Activated CD8-positive, alpha-beta memory T cell treated with anti-CD3 and anti-CD28 coated beads, Interleukin-2, amount 50 U/mL, for 1 hour (primary cell): ENCODE data around the gene ICE2.
"Not testable (repeated sequence)": the region's sequence is repeated elsewhere in the genome, so short reads cannot be mapped to it uniquely, and the experiment has no call there.

Source experiments
- DNase-seq: peaks from one replicate; pipeline ENCODE4 v3.0.0-alpha.2; 2020; ENCODE audit errors: extremely low read depth

Gene ICE2

GRCh38 chr15:60448668-60449360, 30.1 kb downstream of the ICE2 start:
- DNase-seq: no peak

- DNase-seq: no peak
Observed at GRCh38 chr15:60444289-60444912, 34.5 kb downstream of the ICE2 start.

- no peak for DNase-seq
Observed at GRCh38 chr15:60442763-60443162, 36.2 kb downstream of the ICE2 start.

GRCh38 chr15:60442031-60442650, 36.8 kb downstream of the ICE2 start:
- DNase-seq: no peak

GRCh38 chr15:60441331-60441730, 37.6 kb downstream of the ICE2 start:
- no peak for DNase-seq

- no peak for DNase-seq
Observed at GRCh38 chr15:60438646-60439045, 40.3 kb downstream of the ICE2 start.

- DNase-seq: no peak
Observed at GRCh38 chr15:60428935-60429334, 50.0 kb downstream of the ICE2 start.

GRCh38 chr15:60426870-60427508, 52.0 kb downstream of the ICE2 start:
- DNase-seq: no peak

GRCh38 chr15:60425461-60425860, 53.5 kb downstream of the ICE2 start:
- DNase-seq: no peak

- no peak for DNase-seq
Observed at GRCh38 chr15:60424006-60424405, 54.9 kb downstream of the ICE2 start.

- no peak for DNase-seq
Observed at GRCh38 chr15:60423537-60423936, 55.4 kb downstream of the ICE2 start.

- DNase-seq: no peak
Observed at GRCh38 chr15:60421544-60421943, 57.4 kb downstream of the ICE2 start.

- DNase-seq: no peak
Observed at GRCh38 chr15:60420203-60420716, 58.7 kb downstream of the ICE2 start.

- DNase-seq: no peak
Observed at GRCh38 chr15:60419753-60420152, 59.2 kb downstream of the ICE2 start.

GRCh38 chr15:60418096-60418495, 60.8 kb downstream of the ICE2 start:
- no peak for DNase-seq

- DNase-seq: no peak
Observed at GRCh38 chr15:60417112-60417511, 61.8 kb downstream of the ICE2 start.

GRCh38 chr15:60416484-60416883, 62.5 kb downstream of the ICE2 start:
- DNase-seq: no peak

- no peak for DNase-seq
Observed at GRCh38 chr15:60414016-60414682, 64.8 kb downstream of the ICE2 start.

- no peak for DNase-seq
Observed at GRCh38 chr15:60413231-60413824, 65.6 kb downstream of the ICE2 start.

- DNase-seq: not testable (repeated sequence)
Observed at GRCh38 chr15:60412807-60413206, 66.1 kb downstream of the ICE2 start.

- DNase-seq: no peak
Observed at GRCh38 chr15:60411774-60412425, 67.0 kb downstream of the ICE2 start.
